DMS 273 treated with DMSO at 0.1 percent for 48 hours (cell line): Measurements from ENCODE around the gene DSCAML1.

Experiments
- DNase-seq: peaks from one replicate; lab custom pipeline; 2025; lab: John Stamatoyannopoulos, UW

DSCAML1 gene

DNA sequence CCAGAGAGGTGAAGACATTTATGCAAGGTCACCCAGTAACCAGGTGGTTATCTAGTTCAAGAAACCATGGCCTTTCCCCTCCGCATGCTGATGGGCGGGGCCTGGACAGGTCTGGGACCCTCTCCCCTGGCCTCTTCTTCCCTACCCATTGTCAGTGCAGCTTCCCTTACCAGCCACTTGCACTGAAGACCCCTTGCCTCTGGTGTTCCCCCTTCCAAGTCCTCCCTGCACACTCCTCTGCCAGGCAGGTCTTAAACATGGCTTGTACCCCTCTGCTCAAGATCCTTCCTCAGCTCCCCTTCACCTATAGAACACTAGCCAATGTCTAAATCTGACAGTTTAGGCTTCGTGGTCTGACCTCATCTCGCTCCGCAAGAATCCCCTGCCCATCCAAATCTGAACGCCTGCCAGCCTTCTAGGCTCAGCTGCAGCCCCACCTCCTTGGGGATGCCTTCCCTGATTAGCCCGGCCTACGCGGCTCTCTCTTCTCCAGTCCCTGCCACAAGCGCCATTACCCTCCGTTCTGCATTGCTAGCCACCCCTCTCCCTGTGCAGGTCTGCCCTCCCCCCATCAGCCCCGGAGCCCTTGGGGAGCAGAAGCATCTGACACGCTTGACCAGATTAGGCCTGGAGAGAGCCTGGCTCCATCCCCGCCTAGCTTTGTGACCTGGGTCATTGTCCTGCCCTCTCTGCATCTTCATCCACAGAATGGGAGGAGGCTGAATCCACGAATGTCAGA lies 213.8 kb downstream of the DSCAML1 start:
- no peak for DNase-seq

- DNase-seq: no peak
Observed at GRCh38 chr11:117582433-117582832, 214.6 kb downstream of the DSCAML1 start.

- no peak for DNase-seq
Observed at GRCh38 chr11:117580866-117581265, 216.2 kb downstream of the DSCAML1 start.

DNA sequence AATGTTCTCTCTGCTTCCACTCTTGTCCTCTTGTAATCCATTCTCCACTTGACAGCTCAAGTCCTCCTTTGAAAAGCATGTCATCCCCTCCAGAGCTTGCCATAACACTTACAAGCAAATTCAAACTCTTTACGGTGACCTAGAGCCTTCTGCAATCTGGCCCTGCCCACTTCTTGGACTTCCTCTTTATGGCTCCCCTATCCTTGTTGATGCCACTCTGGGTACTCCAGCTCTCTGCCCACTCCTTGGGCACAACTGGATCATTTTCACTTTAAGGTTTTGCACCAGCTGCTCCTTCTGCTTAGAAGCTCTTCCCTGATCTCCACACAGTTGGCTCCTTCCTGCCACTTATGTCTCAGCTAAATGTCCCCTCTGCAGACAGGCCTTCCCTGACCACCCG lies 217.9 kb downstream of the DSCAML1 start:
- DNase-seq: no peak

- no peak for DNase-seq
Observed at GRCh38 chr11:117575856-117576255, 221.2 kb downstream of the DSCAML1 start.

- DNase-seq: no peak
Observed at GRCh38 chr11:117574551-117574950, 222.5 kb downstream of the DSCAML1 start.

GRCh38 chr11:117573326-117573725 lies 223.7 kb downstream of the DSCAML1 start:
- no peak for DNase-seq

- no peak for DNase-seq
Observed at GRCh38 chr11:117572671-117573070, 224.3 kb downstream of the DSCAML1 start.

DNA sequence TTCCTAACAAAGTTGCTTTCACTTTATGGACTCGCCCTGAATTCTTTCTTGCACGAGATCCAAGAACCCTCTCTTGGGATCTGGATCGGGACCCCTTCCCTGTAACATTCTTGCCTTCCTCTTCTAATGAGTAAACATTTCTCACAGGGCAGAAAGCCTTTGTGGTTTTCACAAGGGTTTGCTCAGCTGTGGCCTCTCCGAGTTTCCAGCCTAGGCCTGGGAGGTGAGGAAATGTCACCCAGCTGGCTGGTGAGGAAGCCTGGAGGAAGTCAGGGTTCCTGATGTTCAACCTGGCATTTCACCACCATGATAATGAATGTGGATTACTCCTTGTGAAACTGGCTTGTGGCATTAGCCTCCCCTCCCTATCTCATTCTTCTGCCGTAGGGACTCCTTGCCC lies 224.9 kb downstream of the DSCAML1 start:
- DNase-seq: no peak

GRCh38 chr11:117570701-117571100 lies 226.3 kb downstream of the DSCAML1 start:
- no peak for DNase-seq

DNA sequence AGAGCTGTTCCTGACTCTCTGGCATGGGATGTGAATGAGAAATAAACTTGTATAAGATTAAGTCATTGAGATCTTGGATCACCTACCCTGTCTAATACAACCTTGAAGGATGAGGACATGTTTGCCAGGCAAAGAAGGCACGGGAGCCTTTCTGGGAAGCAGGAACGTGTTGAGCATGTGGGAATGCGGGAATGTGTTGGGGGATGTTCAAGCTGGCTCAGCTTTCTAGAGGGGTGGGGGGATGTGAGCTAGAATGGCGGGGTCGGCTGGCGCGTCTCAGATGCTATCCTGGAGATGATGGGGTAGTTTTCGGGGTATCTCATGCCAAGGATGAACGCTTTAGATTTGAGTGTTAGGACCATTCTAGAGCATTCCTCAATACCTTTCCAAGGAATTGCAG lies 227.1 kb downstream of the DSCAML1 start:
- no peak for DNase-seq

DNA sequence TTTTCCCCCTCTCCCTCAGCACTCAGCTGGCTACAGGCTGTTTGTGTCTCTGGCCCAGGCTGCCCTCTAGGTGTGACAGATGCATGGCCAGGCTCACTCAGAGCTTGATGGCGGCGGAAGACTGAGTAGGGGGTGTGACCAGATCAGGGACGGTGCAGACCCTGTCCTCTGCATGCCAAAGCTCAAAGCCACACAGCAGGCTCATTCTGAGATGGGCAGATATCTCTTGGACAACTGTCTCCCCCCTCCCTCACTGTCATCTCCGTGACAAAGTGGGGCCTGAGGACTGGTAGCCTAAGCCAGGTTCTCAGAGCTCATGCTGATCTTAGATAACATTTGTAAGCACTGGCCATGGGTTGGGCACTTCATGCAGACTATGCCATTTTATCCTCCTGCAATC lies 231.3 kb downstream of the DSCAML1 start:
- no peak for DNase-seq

DNA sequence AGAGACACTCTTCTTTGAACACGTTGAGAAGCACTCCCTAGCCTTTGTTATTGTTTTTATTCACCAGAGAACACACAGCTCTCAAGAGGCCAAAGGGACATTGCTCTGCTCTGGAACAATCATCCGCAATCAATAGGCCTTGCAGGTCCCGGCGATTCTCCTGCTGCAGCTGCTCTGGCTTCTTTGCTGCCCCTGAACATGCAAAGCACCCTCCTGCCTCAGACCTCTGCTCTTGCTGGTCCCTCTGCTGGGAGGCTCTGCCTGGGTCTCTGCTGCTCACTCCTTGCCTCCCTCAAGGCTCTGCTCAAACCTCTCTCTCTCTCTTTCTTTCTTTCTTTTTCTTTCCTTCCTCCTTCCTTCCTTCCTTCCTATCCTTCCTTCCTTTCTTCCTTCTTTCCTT lies 232.7 kb downstream of the DSCAML1 start:
- no peak for DNase-seq

DNA sequence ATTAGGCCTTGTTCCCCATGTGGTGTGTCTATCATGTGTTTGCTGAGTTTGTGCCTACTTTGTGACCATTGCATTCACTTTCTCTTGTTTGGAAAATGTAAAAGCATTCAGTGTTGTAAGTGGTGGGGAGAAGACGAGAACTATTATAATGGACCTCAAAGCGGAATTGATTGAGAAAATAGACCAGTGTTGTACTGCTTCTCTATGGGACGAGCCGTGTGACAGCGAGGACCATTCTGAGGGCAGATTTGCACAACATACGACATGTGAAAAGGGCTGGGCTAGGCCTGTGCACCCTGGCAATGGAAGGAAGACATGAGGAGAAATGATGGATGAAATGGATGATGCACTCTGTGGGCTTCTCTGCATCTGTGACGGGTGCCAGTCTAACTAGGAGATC lies 233.5 kb downstream of the DSCAML1 start:
- no peak for DNase-seq

DNA sequence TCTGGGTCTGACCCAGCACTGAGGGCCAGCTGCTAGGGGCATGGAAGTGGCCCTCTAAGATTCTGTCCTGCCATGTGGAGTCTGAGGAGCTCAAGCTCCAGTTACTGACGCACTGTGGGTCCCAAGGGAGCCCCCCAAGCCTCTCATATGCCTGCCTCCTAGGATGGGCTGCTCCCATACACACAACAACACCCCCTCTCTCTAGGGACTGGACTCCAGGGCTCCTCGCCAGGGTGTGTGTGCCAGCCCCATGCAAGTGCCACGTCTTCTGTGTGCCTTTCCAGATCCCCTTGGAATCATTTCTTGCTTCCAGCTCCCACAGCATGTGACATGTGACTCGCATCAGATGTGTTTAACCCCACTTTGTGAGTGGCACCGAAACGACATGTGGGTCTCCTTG lies 234.9 kb downstream of the DSCAML1 start:
- no peak for DNase-seq

DNA sequence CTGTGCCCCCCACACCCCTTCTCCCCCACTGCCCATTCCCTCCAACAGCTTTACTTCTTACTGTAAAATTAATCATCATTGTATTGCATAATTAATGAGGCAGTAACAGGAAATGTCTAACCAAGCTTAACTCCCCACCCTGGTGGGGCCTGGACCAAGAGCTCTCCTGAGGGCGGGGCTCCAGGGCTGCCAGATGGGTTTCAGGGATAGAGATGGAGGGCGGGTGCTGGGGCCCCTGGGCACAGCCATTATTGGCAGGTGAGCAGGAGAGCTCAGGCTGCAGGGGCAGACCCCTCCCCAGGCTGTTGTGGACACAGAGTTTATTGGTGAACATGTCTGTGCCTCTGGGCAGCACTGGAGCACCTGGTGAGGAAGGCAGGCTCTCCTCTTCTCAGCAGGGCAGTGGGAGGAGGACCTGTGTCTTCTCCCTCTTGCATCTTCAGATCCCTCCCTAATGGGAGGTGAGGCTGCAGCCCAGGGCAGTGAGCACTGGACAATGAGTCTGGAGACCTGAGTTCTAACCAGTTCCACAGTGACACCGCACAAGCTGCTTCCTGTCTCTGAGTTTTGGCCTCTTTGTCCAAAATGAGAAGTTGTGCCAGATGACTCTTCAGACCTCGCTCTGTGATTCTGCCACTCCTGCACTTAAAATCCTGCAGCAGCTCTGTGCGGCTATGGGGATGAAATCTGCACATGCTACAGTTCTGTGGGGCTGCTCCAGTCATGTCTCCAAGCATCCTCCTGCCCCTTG lies 236.1 kb downstream of the DSCAML1 start:
- no peak for DNase-seq

GRCh38 chr11:117559698-117560097 lies 237.3 kb downstream of the DSCAML1 start:
- DNase-seq: no peak

GRCh38 chr11:117557361-117557760 lies 239.7 kb downstream of the DSCAML1 start:
- DNase-seq: no peak

GRCh38 chr11:117554601-117555333 lies 242.2 kb downstream of the DSCAML1 start:
- no peak for DNase-seq

DNA sequence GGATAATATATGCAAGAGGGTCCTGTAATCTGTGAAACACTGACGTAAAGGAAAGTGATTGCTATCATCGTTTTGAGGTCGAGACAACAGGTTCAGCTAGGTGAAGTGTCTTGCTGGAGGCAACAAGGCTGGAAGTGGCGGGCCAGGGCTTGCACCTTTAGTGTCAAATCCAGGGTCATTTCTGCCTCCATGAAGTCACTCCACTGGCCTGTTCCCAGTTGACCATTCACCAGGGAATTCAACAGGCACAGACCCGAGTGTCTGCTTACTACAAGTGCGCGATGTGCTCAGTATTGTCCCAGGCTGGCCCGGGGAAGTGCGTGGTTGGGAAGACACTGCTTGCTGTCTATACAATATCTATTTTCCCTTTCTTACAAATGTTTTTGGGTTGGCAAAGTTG lies 244.4 kb downstream of the DSCAML1 start:
- no peak for DNase-seq

DNA sequence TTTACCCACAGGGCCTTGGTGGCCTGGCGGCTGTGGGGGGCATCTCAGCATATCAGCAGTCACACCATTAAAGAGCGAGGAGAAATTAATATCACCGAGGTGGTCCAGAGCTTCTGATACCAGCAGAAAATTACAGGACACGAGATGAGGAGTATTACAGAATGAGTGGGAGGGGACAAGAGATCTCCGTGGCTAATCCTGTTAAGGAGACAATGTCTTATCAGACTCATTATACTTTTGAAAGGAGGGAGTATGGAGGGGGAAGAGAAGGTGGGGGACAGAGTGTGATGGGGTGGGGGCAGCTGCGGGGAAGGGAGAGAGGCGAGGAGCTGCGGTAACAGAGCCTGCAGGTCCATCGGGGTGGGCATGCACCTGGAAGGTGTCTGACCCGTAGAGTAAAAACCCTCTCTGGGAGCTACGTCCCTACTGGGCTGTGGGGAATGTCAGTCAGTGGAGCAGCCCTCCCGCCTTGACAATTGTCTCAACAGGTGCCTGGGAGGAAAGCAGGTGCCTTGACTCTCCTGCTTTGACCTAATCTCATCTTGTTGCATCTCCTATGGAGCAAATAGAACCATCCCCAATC lies 245.2 kb downstream of the DSCAML1 start:
- DNase-seq: no peak

GRCh38 chr11:117550466-117550865 lies 246.6 kb downstream of the DSCAML1 start:
- DNase-seq: no peak

GRCh38 chr11:117549417-117549816 lies 247.6 kb downstream of the DSCAML1 start:
- DNase-seq: no peak
